ENCODE results near the gene RBM8A.

Gene RBM8A

DNA sequence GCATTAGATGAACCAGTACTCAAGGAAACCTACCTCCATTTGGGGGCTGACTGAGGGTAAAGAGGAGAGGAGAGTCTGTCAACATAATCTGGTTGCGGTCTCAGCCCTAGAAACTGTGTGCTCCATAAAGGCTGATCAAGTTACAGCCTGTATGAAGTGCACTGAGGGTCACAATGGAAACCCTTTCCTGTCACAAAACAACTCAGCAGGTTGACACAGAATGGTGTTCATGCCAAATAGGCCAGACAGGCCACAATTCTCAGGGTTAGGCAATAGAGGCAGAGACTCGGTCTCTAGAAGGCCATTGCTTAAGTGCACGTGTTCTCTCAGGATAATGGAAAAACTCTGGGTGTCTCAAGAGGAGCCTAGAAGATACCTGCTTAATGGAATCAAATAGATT, 37.6 kb downstream of the RBM8A start:
- TF ChIP-seq, protein P1, sequence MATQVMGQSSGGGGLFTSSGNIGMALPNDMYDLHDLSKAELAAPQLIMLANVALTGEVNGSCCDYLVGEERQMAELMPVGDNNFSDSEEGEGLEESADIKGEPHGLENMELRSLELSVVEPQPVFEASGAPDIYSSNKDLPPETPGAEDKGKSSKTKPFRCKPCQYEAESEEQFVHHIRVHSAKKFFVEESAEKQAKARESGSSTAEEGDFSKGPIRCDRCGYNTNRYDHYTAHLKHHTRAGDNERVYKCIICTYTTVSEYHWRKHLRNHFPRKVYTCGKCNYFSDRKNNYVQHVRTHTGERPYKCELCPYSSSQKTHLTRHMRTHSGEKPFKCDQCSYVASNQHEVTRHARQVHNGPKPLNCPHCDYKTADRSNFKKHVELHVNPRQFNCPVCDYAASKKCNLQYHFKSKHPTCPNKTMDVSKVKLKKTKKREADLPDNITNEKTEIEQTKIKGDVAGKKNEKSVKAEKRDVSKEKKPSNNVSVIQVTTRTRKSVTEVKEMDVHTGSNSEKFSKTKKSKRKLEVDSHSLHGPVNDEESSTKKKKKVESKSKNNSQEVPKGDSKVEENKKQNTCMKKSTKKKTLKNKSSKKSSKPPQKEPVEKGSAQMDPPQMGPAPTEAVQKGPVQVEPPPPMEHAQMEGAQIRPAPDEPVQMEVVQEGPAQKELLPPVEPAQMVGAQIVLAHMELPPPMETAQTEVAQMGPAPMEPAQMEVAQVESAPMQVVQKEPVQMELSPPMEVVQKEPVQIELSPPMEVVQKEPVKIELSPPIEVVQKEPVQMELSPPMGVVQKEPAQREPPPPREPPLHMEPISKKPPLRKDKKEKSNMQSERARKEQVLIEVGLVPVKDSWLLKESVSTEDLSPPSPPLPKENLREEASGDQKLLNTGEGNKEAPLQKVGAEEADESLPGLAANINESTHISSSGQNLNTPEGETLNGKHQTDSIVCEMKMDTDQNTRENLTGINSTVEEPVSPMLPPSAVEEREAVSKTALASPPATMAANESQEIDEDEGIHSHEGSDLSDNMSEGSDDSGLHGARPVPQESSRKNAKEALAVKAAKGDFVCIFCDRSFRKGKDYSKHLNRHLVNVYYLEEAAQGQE (IDR thresholded peaks at IDR 0.05; ENCODE audit: low read depth) = no peak
- TF ChIP-seq RAD21 (IDR thresholded peaks at IDR 0.05; ENCODE audit: low read depth) = no peak
- no peak for TF ChIP-seq TAF1 (IDR thresholded peaks at IDR 0.05; ENCODE audit: low read depth)
- TF ChIP-seq, protein P2, sequence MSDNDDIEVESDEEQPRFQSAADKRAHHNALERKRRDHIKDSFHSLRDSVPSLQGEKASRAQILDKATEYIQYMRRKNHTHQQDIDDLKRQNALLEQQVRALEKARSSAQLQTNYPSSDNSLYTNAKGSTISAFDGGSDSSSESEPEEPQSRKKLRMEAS (IDR thresholded peaks at IDR 0.05) = no peak
- peak; percentile 61; the same call in 1 of the 2 replicates for TF ChIP-seq CEBPB (IDR thresholded peaks at IDR 0.05)

DNA sequence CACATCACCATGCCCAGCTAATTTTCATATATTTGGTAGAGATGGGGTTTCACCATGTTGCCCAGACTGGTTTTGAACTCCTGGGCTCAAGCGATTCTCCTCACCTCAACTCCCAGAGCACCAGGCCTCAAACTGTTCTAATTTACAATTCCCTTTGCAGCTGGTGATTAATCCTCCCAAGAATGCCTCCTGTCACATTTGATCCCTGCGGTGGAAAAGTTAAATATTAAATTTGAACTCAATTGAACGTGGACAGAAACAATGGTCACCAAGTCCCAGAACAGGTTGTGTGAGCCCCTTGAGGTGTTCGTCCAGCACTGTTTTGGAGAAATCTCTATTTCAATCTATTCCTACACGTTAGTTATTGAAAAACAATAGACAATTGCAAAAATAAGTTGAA, 39.7 kb downstream of the RBM8A start:
- TF ChIP-seq EGR1 (IDR thresholded peaks at IDR 0.05) (no peak), TEAD4 (IDR thresholded peaks at IDR 0.05) (0 out of 2 replicates have a peak, but pooled peaks have one; percentile 11), ZBTB7A (IDR thresholded peaks at IDR 0.05; ENCODE audit: low read depth) (no peak)

DNA sequence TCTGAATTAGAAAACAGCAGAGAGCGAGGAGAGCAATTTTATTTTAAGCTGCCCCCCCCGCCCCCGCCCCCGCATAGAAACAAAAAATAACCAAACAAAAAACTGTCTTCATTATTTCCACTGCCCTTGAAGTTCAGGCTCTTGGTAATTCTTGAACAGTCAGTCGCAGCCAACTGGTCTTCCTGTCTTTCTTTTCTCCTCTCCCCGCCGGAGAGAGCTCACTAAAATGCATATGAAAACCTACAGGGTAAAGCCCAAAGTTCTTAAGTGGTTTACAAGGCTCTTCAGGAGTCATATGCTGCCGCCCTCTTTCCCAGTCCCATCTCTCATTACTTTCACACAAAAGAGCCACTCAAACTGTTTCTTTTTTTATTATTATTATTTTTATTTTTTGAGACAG, 40.5 kb downstream of the RBM8A start:
- no peak for TF ChIP-seq TCF12 (IDR thresholded peaks at IDR 0.05; ENCODE audit: low read depth)
- TF ChIP-seq, protein P1 (IDR thresholded peaks at IDR 0.05; ENCODE audit: low read depth) = no peak

DNA sequence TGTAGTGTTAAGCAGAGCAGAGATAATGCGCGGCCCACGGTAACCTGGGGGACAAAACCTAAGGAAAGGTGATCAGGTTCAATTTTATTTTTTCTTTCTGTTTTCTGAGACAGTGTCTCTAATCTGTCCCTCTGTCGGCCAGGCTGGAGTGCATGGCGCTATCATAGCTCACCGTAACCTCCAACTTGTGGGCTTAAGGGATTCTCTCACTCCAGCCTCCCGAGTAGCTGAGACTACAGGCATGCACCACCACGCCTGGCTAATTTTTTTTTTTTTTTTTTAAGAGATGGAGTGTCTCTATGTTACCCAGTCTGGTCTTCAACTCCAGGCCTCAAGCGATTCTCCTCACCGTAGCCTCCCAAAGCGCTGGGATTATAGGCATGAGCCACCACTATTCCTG, 40.9 kb downstream of the RBM8A start:
- TF ChIP-seq TEAD4 (IDR thresholded peaks at IDR 0.05) (no peak), RAD21 (IDR thresholded peaks at IDR 0.05; ENCODE audit: low read depth) (no peak), ZBTB7A (IDR thresholded peaks at IDR 0.05; ENCODE audit: low read depth) (no peak), NFIC (IDR thresholded peaks at IDR 0.05) (no peak), EGR1 (IDR thresholded peaks at IDR 0.05) (no peak), YY1 (IDR thresholded peaks at IDR 0.05; ENCODE audit: low read depth) (no peak), EP300 (IDR thresholded peaks at IDR 0.05; ENCODE audit: borderline replicate concordance) (no peak), CEBPB (IDR thresholded peaks at IDR 0.05) (no peak), TCF12 (IDR thresholded peaks at IDR 0.05; ENCODE audit: low read depth) (no peak), TAF1 (IDR thresholded peaks at IDR 0.05; ENCODE audit: low read depth) (no peak), CREB1 (IDR thresholded peaks at IDR 0.05; ENCODE audit: low read depth) (no peak), FOXM1 (IDR thresholded peaks at IDR 0.05; ENCODE audit: borderline replicate concordance, low read depth) (no peak)
- TF ChIP-seq, protein P2 (IDR thresholded peaks at IDR 0.05) = no peak
- TF ChIP-seq, protein P3, sequence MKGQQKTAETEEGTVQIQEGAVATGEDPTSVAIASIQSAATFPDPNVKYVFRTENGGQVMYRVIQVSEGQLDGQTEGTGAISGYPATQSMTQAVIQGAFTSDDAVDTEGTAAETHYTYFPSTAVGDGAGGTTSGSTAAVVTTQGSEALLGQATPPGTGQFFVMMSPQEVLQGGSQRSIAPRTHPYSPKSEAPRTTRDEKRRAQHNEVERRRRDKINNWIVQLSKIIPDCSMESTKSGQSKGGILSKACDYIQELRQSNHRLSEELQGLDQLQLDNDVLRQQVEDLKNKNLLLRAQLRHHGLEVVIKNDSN (IDR thresholded peaks at IDR 0.05) = no peak
- TF ChIP-seq, protein P1 (IDR thresholded peaks at IDR 0.05; ENCODE audit: low read depth) = no peak

DNA sequence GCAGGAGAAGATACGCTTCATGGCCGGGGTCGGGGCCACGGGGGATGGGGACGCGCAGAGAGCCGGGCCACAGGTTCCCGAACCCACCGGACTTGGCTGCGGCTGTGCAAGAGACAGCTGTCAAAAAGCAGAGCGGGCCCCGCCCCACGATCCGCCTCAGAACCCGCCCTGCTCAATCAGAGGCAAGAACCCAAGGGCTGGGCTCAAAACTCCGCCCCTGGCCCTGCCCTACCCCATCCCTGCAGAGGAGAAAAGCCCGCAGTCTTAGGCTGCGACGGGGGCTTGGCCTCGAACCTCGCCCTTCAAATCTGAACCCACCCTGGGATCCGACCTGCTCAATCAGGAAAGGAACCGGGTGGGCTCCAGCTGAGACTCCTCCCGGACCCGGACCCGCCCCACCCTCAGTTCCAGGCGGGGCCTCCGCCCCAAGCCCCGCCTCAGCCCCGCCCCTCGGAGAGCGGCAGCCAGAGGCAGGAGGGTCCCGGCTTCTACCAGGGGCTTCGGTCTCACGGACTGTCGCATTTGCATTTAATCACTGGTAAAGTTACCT, 41.5 kb downstream of the RBM8A start, which contains the start of gene ANKRD35:
Gene ANKRD35 (minus strand): TSS at position 129 of the 550 bp plus-strand sequence. CDS start 108 bp downstream, at position 21.
- TF ChIP-seq EGR1 (IDR thresholded peaks at IDR 0.05) = no peak
- no peak for TF ChIP-seq TEAD4 (IDR thresholded peaks at IDR 0.05)
- TF ChIP-seq ZBTB7A (IDR thresholded peaks at IDR 0.05; ENCODE audit: low read depth) = no peak
- TF ChIP-seq TAF1 (IDR thresholded peaks at IDR 0.05; ENCODE audit: low read depth) = peak; percentile 24; the same call in 1 of the 2 replicates
- TF ChIP-seq CEBPB (IDR thresholded peaks at IDR 0.05) = no peak

DNA sequence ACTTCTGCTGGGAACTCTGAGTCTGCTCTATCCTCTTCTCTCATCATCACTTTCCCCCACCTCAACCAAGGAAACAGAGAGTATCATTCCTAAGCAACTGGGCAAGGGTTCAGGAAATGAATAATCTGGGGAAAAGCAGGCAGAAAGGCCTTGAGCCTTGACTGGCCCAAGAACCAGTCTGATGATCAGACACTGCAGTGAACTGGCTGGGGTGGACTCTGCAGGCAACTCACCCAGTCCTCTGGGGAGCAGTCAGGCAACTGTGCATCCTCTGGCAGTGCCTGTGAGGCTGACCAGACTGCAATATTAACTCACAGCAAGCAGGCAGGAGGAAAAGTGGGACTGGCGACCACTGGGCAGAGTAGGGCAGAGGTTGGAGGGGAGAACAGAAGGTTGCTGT, 42.6 kb downstream of the RBM8A start:
- TF ChIP-seq ZBTB7A (IDR thresholded peaks at IDR 0.05; ENCODE audit: low read depth) (no peak), RAD21 (IDR thresholded peaks at IDR 0.05; ENCODE audit: low read depth) (no peak), TCF12 (IDR thresholded peaks at IDR 0.05; ENCODE audit: low read depth) (no peak), EP300 (IDR thresholded peaks at IDR 0.05; ENCODE audit: borderline replicate concordance) (no peak), CREB1 (IDR thresholded peaks at IDR 0.05; ENCODE audit: low read depth) (no peak), YY1 (IDR thresholded peaks at IDR 0.05; ENCODE audit: low read depth) (no peak), TEAD4 (IDR thresholded peaks at IDR 0.05) (no peak), NFIC (IDR thresholded peaks at IDR 0.05) (no peak), TAF1 (IDR thresholded peaks at IDR 0.05; ENCODE audit: low read depth) (no peak)
- TF ChIP-seq, protein P3 (IDR thresholded peaks at IDR 0.05) = no peak
- TF ChIP-seq, protein P2 (IDR thresholded peaks at IDR 0.05) = no peak
- TF ChIP-seq, protein P1 (IDR thresholded peaks at IDR 0.05; ENCODE audit: low read depth) = no peak
